ENCODE measurements around the gene SYNPO.

DNA sequence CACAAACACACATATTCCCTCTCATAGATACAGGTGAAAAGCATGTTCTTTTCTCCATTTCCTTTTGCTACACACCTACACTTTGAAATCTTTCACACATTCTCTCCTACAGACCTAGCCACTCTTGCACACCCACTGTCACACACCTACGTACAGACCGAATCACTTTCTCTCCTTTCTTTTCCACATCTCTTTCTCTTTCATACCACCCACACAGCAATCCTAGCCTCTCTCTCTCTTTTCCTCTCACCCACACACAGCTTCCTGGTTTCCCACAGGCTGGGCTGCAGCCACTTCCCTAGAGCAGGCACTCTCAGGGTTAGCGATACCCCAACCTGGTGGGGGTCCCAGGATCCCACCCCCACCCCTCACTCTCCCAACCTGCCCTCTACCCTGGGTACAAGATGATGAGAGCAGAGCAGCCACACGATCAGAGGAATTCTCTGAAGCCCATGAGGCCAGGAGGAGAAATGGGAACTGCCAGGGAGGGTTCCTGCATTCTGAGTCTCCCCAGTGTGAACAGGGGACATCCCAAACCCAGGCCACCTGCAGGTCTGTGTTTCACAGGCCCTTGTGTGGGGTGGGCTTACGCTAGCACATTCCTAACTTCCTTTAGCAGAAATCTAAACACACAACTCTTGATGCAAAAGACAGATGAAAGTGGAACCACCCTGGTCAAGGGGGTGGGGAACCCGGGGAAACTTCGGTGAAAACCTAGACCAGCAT lies 17.1 kb upstream of the SYNPO start:
- TF ChIP-seq CTCF (IDR thresholded peaks at IDR 0.05; ENCODE audit: insufficient read depth, low read depth, low read length) (no peak), EZH2 (IDR thresholded peaks at IDR 0.05; ENCODE audit: insufficient read depth, low read length) (no peak)

Measured in astrocyte (in vitro differentiated cells and primary cell).